NCI-H1048 (cell line): Measurements from ENCODE around the gene GPATCH2L.

Source experiments
- DNase-seq: peaks from one replicate; lab custom pipeline; 2025; lab: John Stamatoyannopoulos, UW

The GPATCH2L gene

DNA sequence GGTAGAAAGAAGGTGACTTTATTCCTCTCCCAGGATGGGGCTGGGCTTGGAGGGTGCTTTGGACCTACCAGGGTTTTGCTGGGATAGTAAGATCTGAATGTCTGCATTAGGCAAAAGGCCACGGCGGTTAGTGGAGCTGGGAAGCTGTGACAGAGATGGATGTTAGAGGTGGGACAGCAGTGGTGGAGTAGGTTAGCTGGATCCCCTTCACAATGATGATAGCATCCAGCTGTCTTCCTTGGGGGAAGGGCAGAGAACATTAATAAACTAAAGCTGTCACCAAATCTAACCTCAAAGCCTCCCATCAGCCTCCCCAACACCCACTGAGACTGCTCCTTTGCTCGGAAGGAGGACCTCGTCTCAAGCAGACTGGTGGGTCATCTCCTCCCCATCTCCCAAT, 104.8 kb downstream of the GPATCH2L start:
- DNase-seq = no peak

GRCh38 chr14:76257111-76257803, 105.5 kb downstream of the GPATCH2L start:
- DNase-seq = no peak

DNA sequence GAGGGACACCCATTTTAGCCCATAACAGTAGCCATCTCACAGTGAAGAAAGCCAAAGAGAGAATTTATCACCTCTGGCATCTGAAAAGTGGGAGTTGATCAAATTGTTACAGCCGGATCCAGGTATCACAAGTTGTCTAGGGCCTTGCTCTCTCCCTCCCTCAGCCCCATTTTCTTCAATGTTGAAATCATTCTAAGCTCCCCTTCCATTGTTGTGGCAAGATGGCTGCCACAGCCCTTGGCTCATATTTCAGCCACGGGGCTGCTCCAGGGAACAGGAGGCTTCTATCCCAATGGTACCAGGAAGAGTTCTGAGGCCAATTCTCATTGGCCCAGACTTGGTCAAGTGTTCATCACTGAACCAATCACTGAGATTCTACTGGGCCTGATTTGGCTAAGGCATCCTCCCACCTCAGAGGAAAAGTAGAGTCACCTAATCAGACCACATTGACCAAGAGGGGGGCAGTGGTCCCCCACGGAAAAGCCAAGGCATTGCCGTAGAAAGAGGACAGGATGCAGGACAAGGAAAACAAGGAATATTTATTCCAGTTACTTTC, 106.2 kb downstream of the GPATCH2L start:
- no peak for DNase-seq

GRCh38 chr14:76259029-76259735, 107.5 kb downstream of the GPATCH2L start:
- DNase-seq = no peak

GRCh38 chr14:76260749-76261148, 109.0 kb downstream of the GPATCH2L start:
- no peak for DNase-seq

- DNase-seq = no peak
Observed at GRCh38 chr14:76261371-76261811, 109.7 kb downstream of the GPATCH2L start.

- no peak for DNase-seq
Observed at GRCh38 chr14:76262641-76263040, 110.9 kb downstream of the GPATCH2L start.
